Gastroesophageal sphincter (tissue), 4 donors: ENCODE measurements around the gene PEX11B. TPM values are rescaled to one million over a fixed set of nuclear protein-coding genes. Genes with fewer than 3 reads are reported as not detected.

Experiments used
- ATAC-seq: fragments of 150-250 bp; one replicate; pipeline ENCODE4 v1.9.1; 2016; ENCODE audit warnings: mild to moderate bottlenecking, moderate library complexity
- H3K27ac ChIP-seq, 4 donors: fragments of 200-600 bp; sonication (generic) in 3 of 4; 1 replicate in 3 of 4; 2 replicates in 1 of 4; pipeline ENCODE4 v1.5.1; 2016 to 2019
- H3K27me3 ChIP-seq: fragments of 200-600 bp; sonication (generic); one replicate; pipeline ENCODE4 v1.5.1; 2019
- H3K36me3 ChIP-seq, 2 donors: fragments of 200-600 bp; sonication (generic); one replicate each; pipeline ENCODE4 v1.5.1; 2019; ENCODE audit warnings: control low read depth in 1 of 2
- H3K4me1 ChIP-seq, 3 donors: fragments of 200-600 bp; sonication (generic); 1 replicate in 2 of 3; 2 replicates in 1 of 3; pipeline ENCODE4 v1.5.1; 2016 to 2019; ENCODE audit warnings: control low read depth in 2 of 3
- H3K4me3 ChIP-seq, 2 donors: fragments of 200-600 bp; sonication (generic); one replicate each; pipeline ENCODE4 v1.5.1; 2019; ENCODE audit warnings: mild to moderate bottlenecking in 1 of 2, moderate library complexity in 1 of 2
- H3K9me3 ChIP-seq, 3 donors: fragments of 200-600 bp; sonication (generic); one replicate each; pipeline ENCODE4 v1.5.1; 2017 to 2019; ENCODE audit warnings: control low read depth in 2 of 3
- CTCF ChIP-seq, 4 experiments: fragments of 200-600 bp in 2 of 4; fragments of 450-650 bp in 2 of 4; sonication (generic) in 1 of 4; IDR thresholded peaks; one replicate each; pipeline ENCODE4 v1.5.1; 2017 to 2019; ENCODE audit warnings: antibody characterized with exemption in 4 of 4, mild to moderate bottlenecking in 2 of 4, moderate library complexity in 2 of 4
- EP300 ChIP-seq: sonication (generic); formaldehyde crosslinking; IDR thresholded peaks from one replicate; pipeline ENCODE4 v1.6.1; 2017; ENCODE audit warnings: antibody characterized with exemption, mild to moderate bottlenecking
- POLR2A ChIP-seq, 2 donors: fragments of 450-650 bp; IDR thresholded peaks; one replicate each; pipeline ENCODE4 v1.6.1; 2017; ENCODE audit warnings: antibody characterized with exemption in 2 of 2, mild to moderate bottlenecking in 2 of 2, moderate library complexity in 1 of 2
- POLR2AphosphoS5 ChIP-seq: sonication (generic); formaldehyde crosslinking; IDR thresholded peaks from one replicate; pipeline ENCODE4 v1.6.1; 2017; ENCODE audit warnings: antibody characterized with exemption
- WGBS, 2 donors: methylation state at CpG; one replicate each; pipeline ENCODE4 v1.1.5; 2018; ENCODE audit warnings: low coverage in 1 of 2; 5-methylcytosine and 5-hydroxymethylcytosine counted together
- total RNA-seq, 4 donors: library from RNA; depleted of rRNA; stranded (reverse); fragments of >200 nt; gene quantifications; one replicate each; pipeline ENCODE4 v1.1.0, GENCODE V29; 2016

The PEX11B gene
- total RNA-seq, 4 donors from 2014 or later = 22.1 to 29.1 (median 28.1) TPM

GRCh38 chr1:145963265-145964019, 44.9 kb upstream of the PEX11B start:
- 15 to 19% methylated on average over 5 of the region's 5 CpGs for WGBS, 2 donors
- peak overlapping the region; percentile 88 to 100 (median 99) for H3K27ac ChIP-seq
- no peak for TF ChIP-seq POLR2AphosphoS5
- TF ChIP-seq CTCF (IDR thresholded peaks at IDR 0.05) = no peak
- no peak for TF ChIP-seq POLR2A (IDR thresholded peaks at IDR 0.05)
- no peak for TF ChIP-seq EP300
- H3K4me3 ChIP-seq = peak overlapping the region; percentile 71 to 79
- H3K36me3 ChIP-seq = peaks cover 0 to 6% of the 10 kb centered on the region in 2 donors
- H3K27me3 ChIP-seq = no peaks in the 10 kb centered on the region
- no peak for ATAC-seq
- H3K9me3 ChIP-seq = peaks cover 0 to 7% (median 0%) of the 10 kb centered on the region in 3 donors
- peaks cover 7 to 72% (median 19%) of the 10 kb centered on the region in 3 donors for H3K4me1 ChIP-seq

GRCh38 chr1:145962157-145963102, 43.9 kb upstream of the PEX11B start:
- ATAC-seq = no peak

GRCh38 chr1:145961425-145962156, 43.1 kb upstream of the PEX11B start:
- TF ChIP-seq POLR2A (IDR thresholded peaks at IDR 0.05) (no peak), CTCF (IDR thresholded peaks at IDR 0.05) (no peak), EP300 (no peak), POLR2AphosphoS5 (no peak)
- Histone ChIP-seq H3K9me3 (no peaks in the 10 kb centered on the region), H3K27ac (peak overlapping the region; percentile 61 to 100 (median 99)), H3K27me3 (no peaks in the 10 kb centered on the region), H3K4me1 (peaks cover 7 to 84% (median 22%) of the 10 kb centered on the region in 3 donors), H3K36me3 (no peaks in the 10 kb centered on the region), H3K4me3 (peak overlapping the region; percentile 44 to 71)
- WGBS, 2 donors = 0 to 2% methylated on average over 6 to 12 of the region's 57 CpGs
- ATAC-seq = no peak

More at GRCh38 chr1:145962157-145963102, 43.9 kb upstream of the PEX11B start:
- peaks cover 0 to 4% of the 10 kb centered on the region in 2 donors for H3K36me3 ChIP-seq
- 0% methylated on average over 3 to 5 of the region's 36 CpGs for WGBS, 2 donors
- H3K4me1 ChIP-seq = peaks cover 7 to 77% (median 22%) of the 10 kb centered on the region in 3 donors
- H3K9me3 ChIP-seq = peaks cover 0 to 5% (median 0%) of the 10 kb centered on the region in 3 donors
- H3K27me3 ChIP-seq = no peaks in the 10 kb centered on the region
- no peak for TF ChIP-seq EP300
- no peak for TF ChIP-seq POLR2AphosphoS5
- TF ChIP-seq CTCF (IDR thresholded peaks at IDR 0.05) = no peak
- TF ChIP-seq POLR2A (IDR thresholded peaks at IDR 0.05) = no peak
- peak overlapping the region; percentile 44 to 71 for H3K4me3 ChIP-seq
- H3K27ac ChIP-seq = peak overlapping the region; percentile 88 to 100 (median 99)

- H3K9me3 ChIP-seq = no peaks in the 10 kb centered on the region
- no peaks in the 10 kb centered on the region for H3K27me3 ChIP-seq
- H3K27ac ChIP-seq = peak overlapping the region; percentile 61 to 100 (median 99)
- H3K36me3 ChIP-seq = no peaks in the 10 kb centered on the region
- ATAC-seq = no peak
- TF ChIP-seq POLR2A (IDR thresholded peaks at IDR 0.05) (no peak), EP300 (no peak), CTCF (IDR thresholded peaks at IDR 0.05) (no peak), POLR2AphosphoS5 (no peak)
- peaks cover 7 to 85% (median 22%) of the 10 kb centered on the region in 3 donors for H3K4me1 ChIP-seq
- no CpG with 5 or more reads among the region's 22 CpGs for WGBS, 2 donors
- peak overlapping the region; percentile 44 to 71 for H3K4me3 ChIP-seq
Measured at GRCh38 chr1:145961109-145961424, 42.5 kb upstream of the PEX11B start.
